ENCODE measurements around the gene CBLL1.

Gene CBLL1

GRCh38 chr7:107743567-107744344, at the start of gene CBLL1:
Gene CBLL1, plus strand, starts transcription at chr7:107744142. Its CDS starts 22 bp downstream, at chr7:107744164.
- peak; percentile 97 for DNase-seq

- no peak for DNase-seq
These were observed 49.6 kb upstream of the CBLL1 start for GRCh38 chr7:107694386-107694785.

- no peak for DNase-seq
These were observed 47.5 kb upstream of the CBLL1 start for GRCh38 chr7:107696330-107696946.

GRCh38 chr7:107697321-107698049, 46.5 kb upstream of the CBLL1 start:
- no peak for DNase-seq

- no peak for DNase-seq
These were observed 43.4 kb upstream of the CBLL1 start for GRCh38 chr7:107700570-107700969.

- no peak for DNase-seq
These were observed 42.8 kb upstream of the CBLL1 start for GRCh38 chr7:107701191-107701590.

GRCh38 chr7:107703219-107703618, 40.7 kb upstream of the CBLL1 start:
- no peak for DNase-seq

GRCh38 chr7:107703872-107704271, 40.1 kb upstream of the CBLL1 start:
- DNase-seq: no peak

GRCh38 chr7:107708956-107709355, 35.0 kb upstream of the CBLL1 start:
- DNase-seq: no peak

- no peak for DNase-seq
These were observed 32.6 kb upstream of the CBLL1 start for GRCh38 chr7:107711301-107711700.

GRCh38 chr7:107712025-107712424, 31.9 kb upstream of the CBLL1 start:
- DNase-seq: no peak

GRCh38 chr7:107712896-107713295, 31.0 kb upstream of the CBLL1 start:
- no peak for DNase-seq

GRCh38 chr7:107715531-107715930, 28.4 kb upstream of the CBLL1 start:
- no peak for DNase-seq

GRCh38 chr7:107718456-107719193, 25.3 kb upstream of the CBLL1 start:
- DNase-seq: no peak

- DNase-seq: no peak
These were observed 22.7 kb upstream of the CBLL1 start for GRCh38 chr7:107721286-107721685.

- DNase-seq: no peak
These were observed 20.7 kb upstream of the CBLL1 start for GRCh38 chr7:107723255-107723654.

GRCh38 chr7:107725138-107725740, 18.7 kb upstream of the CBLL1 start:
- DNase-seq: peak; percentile 63

- no peak for DNase-seq
These were observed 17.4 kb upstream of the CBLL1 start for GRCh38 chr7:107726356-107727130.

GRCh38 chr7:107728276-107728675, 15.7 kb upstream of the CBLL1 start:
- DNase-seq: no peak

GRCh38 chr7:107742678-107743566, 1.0 kb upstream of the CBLL1 start:
- no peak for DNase-seq

- no peak for DNase-seq
These were observed 406 bp downstream of the CBLL1 start for GRCh38 chr7:107744345-107744750.

Data from CD4-positive, alpha-beta T cell treated with Interleukin-10 for 1 hour (primary cell).